GM23338 (cell line): Measurements from ENCODE around the gene UMODL1.

Source experiments
- EZH2 ChIP-seq: fragments of 200-600 bp; sonication (generic); IDR thresholded peaks from one replicate; pipeline ENCODE4 v1.8.0; 2017; ENCODE audit warnings: antibody characterized with exemption, mild to moderate bottlenecking, low read depth; ENCODE audit not compliant: unreplicated experiment
- TF ChIP-seq, protein P1 (sequence below), 2 experiments: fragments of 200-600 bp in 1 of 2; sonication (generic) in 1 of 2; conservative IDR thresholded peaks; 2 replicates each; pipeline versions ENCODE4 v1.5.1 to v1.6.1; 2016 to 2017; ENCODE audit warnings: antibody characterized with exemption in 2 of 2, low read depth in 2 of 2, mild to moderate bottlenecking in 2 of 2, moderate library complexity in 1 of 2
- TF ChIP-seq, protein P2 (sequence below): IDR thresholded peaks from one replicate; pipeline ENCODE4 v1.6.1; 2018; ENCODE audit warnings: antibody characterized with exemption; ENCODE audit not compliant: unreplicated experiment

DNA sequence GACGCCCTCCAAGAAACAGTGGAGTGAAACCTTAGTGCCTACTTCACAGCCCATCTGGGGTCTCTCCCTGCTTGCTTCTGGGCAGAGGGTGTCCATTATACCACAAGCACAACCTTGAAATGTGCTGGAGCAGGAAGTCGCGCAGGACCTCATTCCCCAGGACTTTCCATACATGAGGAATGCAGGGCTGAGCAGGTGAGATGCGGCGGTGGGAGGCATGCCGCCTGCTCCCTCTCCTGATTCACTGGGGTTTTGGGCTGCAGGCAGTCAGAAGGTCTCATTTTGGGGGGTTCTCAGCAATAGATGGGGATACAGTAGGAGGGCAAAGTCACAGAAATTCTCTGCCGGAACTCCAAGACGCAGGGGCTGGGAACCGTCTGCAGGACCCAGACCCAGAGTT lies 15.7 kb upstream of the UMODL1 start:
- TF ChIP-seq, protein P1, sequence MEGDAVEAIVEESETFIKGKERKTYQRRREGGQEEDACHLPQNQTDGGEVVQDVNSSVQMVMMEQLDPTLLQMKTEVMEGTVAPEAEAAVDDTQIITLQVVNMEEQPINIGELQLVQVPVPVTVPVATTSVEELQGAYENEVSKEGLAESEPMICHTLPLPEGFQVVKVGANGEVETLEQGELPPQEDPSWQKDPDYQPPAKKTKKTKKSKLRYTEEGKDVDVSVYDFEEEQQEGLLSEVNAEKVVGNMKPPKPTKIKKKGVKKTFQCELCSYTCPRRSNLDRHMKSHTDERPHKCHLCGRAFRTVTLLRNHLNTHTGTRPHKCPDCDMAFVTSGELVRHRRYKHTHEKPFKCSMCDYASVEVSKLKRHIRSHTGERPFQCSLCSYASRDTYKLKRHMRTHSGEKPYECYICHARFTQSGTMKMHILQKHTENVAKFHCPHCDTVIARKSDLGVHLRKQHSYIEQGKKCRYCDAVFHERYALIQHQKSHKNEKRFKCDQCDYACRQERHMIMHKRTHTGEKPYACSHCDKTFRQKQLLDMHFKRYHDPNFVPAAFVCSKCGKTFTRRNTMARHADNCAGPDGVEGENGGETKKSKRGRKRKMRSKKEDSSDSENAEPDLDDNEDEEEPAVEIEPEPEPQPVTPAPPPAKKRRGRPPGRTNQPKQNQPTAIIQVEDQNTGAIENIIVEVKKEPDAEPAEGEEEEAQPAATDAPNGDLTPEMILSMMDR (conservative IDR thresholded peaks at IDR 0.05; ENCODE audit: low read depth in 2 of 2), result no peak
- TF ChIP-seq, protein P2, sequence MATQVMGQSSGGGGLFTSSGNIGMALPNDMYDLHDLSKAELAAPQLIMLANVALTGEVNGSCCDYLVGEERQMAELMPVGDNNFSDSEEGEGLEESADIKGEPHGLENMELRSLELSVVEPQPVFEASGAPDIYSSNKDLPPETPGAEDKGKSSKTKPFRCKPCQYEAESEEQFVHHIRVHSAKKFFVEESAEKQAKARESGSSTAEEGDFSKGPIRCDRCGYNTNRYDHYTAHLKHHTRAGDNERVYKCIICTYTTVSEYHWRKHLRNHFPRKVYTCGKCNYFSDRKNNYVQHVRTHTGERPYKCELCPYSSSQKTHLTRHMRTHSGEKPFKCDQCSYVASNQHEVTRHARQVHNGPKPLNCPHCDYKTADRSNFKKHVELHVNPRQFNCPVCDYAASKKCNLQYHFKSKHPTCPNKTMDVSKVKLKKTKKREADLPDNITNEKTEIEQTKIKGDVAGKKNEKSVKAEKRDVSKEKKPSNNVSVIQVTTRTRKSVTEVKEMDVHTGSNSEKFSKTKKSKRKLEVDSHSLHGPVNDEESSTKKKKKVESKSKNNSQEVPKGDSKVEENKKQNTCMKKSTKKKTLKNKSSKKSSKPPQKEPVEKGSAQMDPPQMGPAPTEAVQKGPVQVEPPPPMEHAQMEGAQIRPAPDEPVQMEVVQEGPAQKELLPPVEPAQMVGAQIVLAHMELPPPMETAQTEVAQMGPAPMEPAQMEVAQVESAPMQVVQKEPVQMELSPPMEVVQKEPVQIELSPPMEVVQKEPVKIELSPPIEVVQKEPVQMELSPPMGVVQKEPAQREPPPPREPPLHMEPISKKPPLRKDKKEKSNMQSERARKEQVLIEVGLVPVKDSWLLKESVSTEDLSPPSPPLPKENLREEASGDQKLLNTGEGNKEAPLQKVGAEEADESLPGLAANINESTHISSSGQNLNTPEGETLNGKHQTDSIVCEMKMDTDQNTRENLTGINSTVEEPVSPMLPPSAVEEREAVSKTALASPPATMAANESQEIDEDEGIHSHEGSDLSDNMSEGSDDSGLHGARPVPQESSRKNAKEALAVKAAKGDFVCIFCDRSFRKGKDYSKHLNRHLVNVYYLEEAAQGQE, result no peak
- TF ChIP-seq EZH2, result no peak
